HEK293T (cell line): Measurements from ENCODE around the gene POLD1.

Source experiments
- ARNT ChIP-seq: fragments of 450-650 bp; IDR thresholded peaks from 2 replicates; pipeline ENCODE4 v1.6.1; 2017; ENCODE audit warnings: mild to moderate bottlenecking
- ELF4 ChIP-seq: fragments of 450-650 bp; IDR thresholded peaks from 2 replicates; pipeline ENCODE4 v1.6.1; 2017; ENCODE audit warnings: antibody characterized with exemption
- FOXA1 ChIP-seq: fragments of 450-650 bp; IDR thresholded peaks from 2 replicates; pipeline ENCODE4 v1.6.1; 2016; ENCODE audit warnings: mild to moderate bottlenecking
- HDGF ChIP-seq: fragments of 450-650 bp; IDR thresholded peaks from 2 replicates; pipeline ENCODE4 v1.6.1; 2017; ENCODE audit warnings: antibody characterized with exemption, borderline replicate concordance
- NFRKB ChIP-seq: fragments of 450-650 bp; IDR thresholded peaks from 2 replicates; pipeline ENCODE4 v1.6.1; 2016; ENCODE audit warnings: mild to moderate bottlenecking, moderate library complexity
- SP1 ChIP-seq: fragments of 450-650 bp; IDR thresholded peaks from 2 replicates; pipeline ENCODE4 v1.6.1; 2017
- SUZ12 ChIP-seq: fragments of 450-650 bp; IDR thresholded peaks from 2 replicates; pipeline ENCODE4 v1.6.1; 2016; ENCODE audit warnings: mild to moderate bottlenecking
- TARDBP ChIP-seq: fragments of 450-650 bp; IDR thresholded peaks from 2 replicates; pipeline ENCODE4 v1.6.1; 2016
- ZNF384 ChIP-seq: fragments of 450-650 bp; IDR thresholded peaks from 2 replicates; pipeline ENCODE4 v1.6.1; 2016

GRCh38 chr19:50393589-50393988 is 9.4 kb downstream of the POLD1 start:
- TF ChIP-seq SP1, result no peak
- no peak for TF ChIP-seq FOXA1
- TF ChIP-seq ZNF384, result no peak
- TF ChIP-seq NFRKB, result no peak
- no peak for TF ChIP-seq TARDBP
- TF ChIP-seq HDGF, result no peak
- no peak for TF ChIP-seq SUZ12
- TF ChIP-seq ARNT, result no peak
- TF ChIP-seq ELF4, result no peak
